MM.1S (cell line): Measurements from ENCODE around the gene SERPINA10.

Experiments used
- DNase-seq: peaks from one replicate; pipeline ENCODE4 v3.0.0-alpha.2; 2015
- H2AFZ ChIP-seq: fragments of 300-600 bp; sonication (generic); 2 replicates; pipeline ENCODE4 v1.6.0; 2016; ENCODE audit warnings: antibody characterized with exemption, low read length
- H3F3A ChIP-seq: fragments of 300-600 bp; sonication (generic); 2 replicates; pipeline ENCODE4 v1.6.1; 2016; ENCODE audit warnings: mild to moderate bottlenecking, antibody characterized with exemption, low read length, moderate library complexity, mixed read lengths; ENCODE audit not compliant: insufficient read depth
- H3K27ac ChIP-seq: fragments of 300-600 bp; sonication (generic); 2 replicates; pipeline ENCODE4 v1.5.1; 2016; ENCODE audit warnings: mild to moderate bottlenecking, low read length
- H3K27me3 ChIP-seq: fragments of 300-600 bp; sonication (generic); replicated peaks from 2 replicates; pipeline ENCODE4 v1.6.0; 2016; ENCODE audit warnings: low read length; ENCODE audit not compliant: insufficient read depth
- H3K36me3 ChIP-seq: fragments of 300-600 bp; sonication (generic); replicated peaks from 2 replicates; pipeline ENCODE4 v1.6.1; 2016; ENCODE audit warnings: mild to moderate bottlenecking, low read length, mixed read lengths; ENCODE audit not compliant: insufficient read depth
- H3K4me1 ChIP-seq: fragments of 300-600 bp; sonication (generic); 2 replicates; pipeline ENCODE4 v1.6.1; 2016; ENCODE audit warnings: low read length, mixed read lengths
- H3K4me2 ChIP-seq: fragments of 300-600 bp; sonication (generic); 2 replicates; pipeline ENCODE4 v1.6.0; 2016; ENCODE audit warnings: low read depth, low read length
- H3K4me3 ChIP-seq: fragments of 300-600 bp; sonication (generic); 2 replicates; pipeline ENCODE4 v1.5.1; 2016; ENCODE audit warnings: low read length, mixed read lengths
- H3K79me2 ChIP-seq: fragments of 300-600 bp; sonication (generic); 2 replicates; pipeline ENCODE4 v1.6.1; 2016; ENCODE audit warnings: mixed run types, low read length, mixed read lengths
- H3K9ac ChIP-seq: fragments of 300-600 bp; sonication (generic); 2 replicates; pipeline ENCODE4 v1.6.1; 2016; ENCODE audit warnings: low read length, mixed read lengths
- H3K9me2 ChIP-seq: fragments of 300-600 bp; sonication (generic); replicated peaks from 2 replicates; pipeline ENCODE4 v1.6.1; 2016; ENCODE audit warnings: mild to moderate bottlenecking, low read length, mixed read lengths; ENCODE audit not compliant: insufficient read depth
- H3K9me3 ChIP-seq: fragments of 300-600 bp; sonication (generic); replicated peaks from 2 replicates; pipeline ENCODE4 v1.6.1; 2016; ENCODE audit warnings: mild to moderate bottlenecking, low read length, mixed read lengths; ENCODE audit not compliant: insufficient read depth
- H4K20me1 ChIP-seq: fragments of 300-600 bp; sonication (generic); 2 replicates; pipeline ENCODE4 v1.6.1; 2016; ENCODE audit warnings: mild to moderate bottlenecking, low read length, moderate library complexity, mixed read lengths; ENCODE audit not compliant: insufficient read depth
- CTCF ChIP-seq: fragments of 300-600 bp; sonication (generic); IDR thresholded peaks from 2 replicates; pipeline ENCODE4 v1.5.1; 2016; ENCODE audit warnings: antibody characterized with exemption, low read length, mixed read lengths
- EZH2 ChIP-seq: fragments of 300-600 bp; sonication (generic); optimal IDR thresholded peaks from 2 replicates; pipeline ENCODE3; 2017; ENCODE audit warnings: low read depth, mild to moderate bottlenecking, antibody characterized with exemption, low read length, mixed read lengths
- EZH2phosphoT487 ChIP-seq: fragments of 300-600 bp; sonication (generic); IDR thresholded peaks from 2 replicates; pipeline ENCODE4 v1.6.1; 2018; ENCODE audit warnings: antibody characterized with exemption, low read length

SERPINA10 gene

GRCh38 chr14:94314890-94315289 lies 21.8 kb upstream of the SERPINA10 start:
- Histone ChIP-seq H3K9me2 (no peaks in the 10 kb centered on the region), H3K9me3 (no peaks in the 10 kb centered on the region), H3K9ac (no peak overlapping the region), H3K36me3 (no peaks in the 10 kb centered on the region), H3K27me3 (no peaks in the 10 kb centered on the region), H2AFZ (no peak overlapping the region), H4K20me1 (no peaks in the 10 kb centered on the region), H3K4me1 (no peaks in the 10 kb centered on the region), H3F3A (no peaks in the 10 kb centered on the region), H3K4me3 (no peak overlapping the region), H3K79me2 (no peaks in the 10 kb centered on the region), H3K4me2 (no peak overlapping the region), H3K27ac (no peak overlapping the region)
- no peak for TF ChIP-seq EZH2
- TF ChIP-seq CTCF, result no peak
- no peak for TF ChIP-seq EZH2phosphoT487
- no peak for DNase-seq

GRCh38 chr14:94313991-94314655 lies 21.1 kb upstream of the SERPINA10 start:
- Histone ChIP-seq H3K79me2 (no peaks in the 10 kb centered on the region), H2AFZ (no peak overlapping the region), H3K4me1 (no peaks in the 10 kb centered on the region), H3K36me3 (no peaks in the 10 kb centered on the region), H3K4me3 (no peak overlapping the region), H3K9me3 (no peaks in the 10 kb centered on the region), H3K27ac (no peak overlapping the region), H3F3A (no peaks in the 10 kb centered on the region), H4K20me1 (no peaks in the 10 kb centered on the region), H3K4me2 (no peak overlapping the region), H3K9me2 (no peaks in the 10 kb centered on the region), H3K27me3 (no peaks in the 10 kb centered on the region), H3K9ac (no peak overlapping the region)
- no peak for DNase-seq
- no peak for TF ChIP-seq EZH2
- no peak for TF ChIP-seq EZH2phosphoT487
- TF ChIP-seq CTCF, result no peak

DNA sequence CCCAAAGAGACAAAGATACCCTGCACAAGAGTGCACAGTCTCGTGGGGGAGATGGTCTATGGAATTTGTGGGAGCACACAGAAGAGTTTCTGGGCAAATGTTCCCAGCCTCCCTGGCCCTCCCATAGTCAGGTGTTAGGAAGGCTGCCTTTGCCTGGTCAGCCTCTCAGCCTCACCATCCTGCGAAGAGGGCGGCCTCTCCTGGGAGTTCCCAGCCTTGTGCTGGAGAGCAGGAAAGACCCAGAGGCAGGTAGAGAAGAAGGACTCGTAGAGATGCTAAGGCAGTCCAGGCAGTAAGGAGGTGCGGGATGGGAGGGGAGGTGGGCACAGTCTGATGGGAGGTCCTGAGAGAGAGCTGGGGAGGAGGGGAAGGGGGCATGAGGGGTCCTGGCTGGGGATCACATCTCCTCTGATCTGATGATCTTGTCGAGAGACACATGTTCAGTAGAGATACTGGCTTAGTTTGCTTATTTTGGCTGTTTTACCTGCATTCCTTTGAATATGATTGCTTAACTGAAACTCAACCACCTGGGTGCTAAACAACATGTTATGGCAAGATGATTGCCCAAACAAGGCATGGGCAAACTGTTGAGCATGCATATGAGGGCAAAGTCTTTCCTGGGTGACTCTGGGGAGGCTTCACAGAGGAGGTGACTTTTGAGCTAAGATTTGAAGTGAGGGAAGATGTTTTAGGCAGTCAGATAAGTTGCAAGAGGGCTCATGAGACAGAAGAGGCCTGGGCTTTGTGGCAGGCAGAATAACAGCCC lies 19.6 kb upstream of the SERPINA10 start:
- Histone ChIP-seq H3K9me3 (no peaks in the 10 kb centered on the region), H3K27me3 (no peaks in the 10 kb centered on the region), H3F3A (no peaks in the 10 kb centered on the region), H3K27ac (no peak overlapping the region), H2AFZ (no peak overlapping the region), H3K9me2 (no peaks in the 10 kb centered on the region), H3K79me2 (no peaks in the 10 kb centered on the region), H4K20me1 (no peaks in the 10 kb centered on the region), H3K4me2 (no peak overlapping the region), H3K4me1 (no peaks in the 10 kb centered on the region), H3K36me3 (no peaks in the 10 kb centered on the region), H3K4me3 (no peak overlapping the region), H3K9ac (no peak overlapping the region)
- no peak for DNase-seq
- no peak for TF ChIP-seq CTCF
- TF ChIP-seq EZH2phosphoT487, result no peak
- TF ChIP-seq EZH2, result no peak
